GM12878 (cell line): Measurements from ENCODE around the gene PPT1. TPM values are rescaled to one million over a fixed set of nuclear protein-coding genes. Genes with fewer than 3 reads are reported as not detected.

Source experiments
- ASH2L ChIP-seq: fragments of 300-600, 200-600 bp; sonication (generic); IDR thresholded peaks from 2 replicates; pipeline ENCODE4 v1.6.1; 2017; ENCODE audit warnings: low read depth, mild to moderate bottlenecking, borderline replicate concordance
- BACH1 ChIP-seq: fragments of 450-650 bp; IDR thresholded peaks from 2 replicates; pipeline ENCODE4 v1.6.1; 2017; ENCODE audit warnings: mild to moderate bottlenecking, borderline replicate concordance
- BCL11A ChIP-seq: IDR thresholded peaks from 2 replicates; pipeline ENCODE4 v1.6.1; 2011; ENCODE audit warnings: low read depth, low read length
- BHLHE40 ChIP-seq, 2 experiments: fragments of 450-650 bp in 1 of 2; IDR thresholded peaks; 2 replicates each; pipeline ENCODE4 v1.6.1; 2011 to 2017; ENCODE audit warnings: low read depth in 2 of 2, borderline replicate concordance in 1 of 2, improper control_type of control experiment in 1 of 2, low read length in 1 of 2, mild to moderate bottlenecking in 1 of 2
- CHD2 ChIP-seq: IDR thresholded peaks from 2 replicates; pipeline ENCODE4 v1.6.1; 2011; ENCODE audit warnings: low read depth, low read length, improper control_type of control experiment, borderline replicate concordance
- CTCF ChIP-seq, 3 experiments: IDR thresholded peaks in 2 of 3; conservative IDR thresholded peaks in 1 of 3; 2 replicates each; pipeline ENCODE4 v1.5.1; 2011; ENCODE audit warnings: low read depth in 3 of 3, low read length in 3 of 3, mild to moderate bottlenecking in 3 of 3, control low read depth in 2 of 3, moderate library complexity in 2 of 3, inconsistent platforms in 1 of 3, mixed read lengths in 1 of 3; ENCODE audit not compliant: control insufficient read depth in 2 of 3, insufficient read depth in 1 of 3; ENCODE audit errors: extremely low read depth in 1 of 3
- FOS ChIP-seq: IDR thresholded peaks from 3 replicates; pipeline ENCODE4 v1.6.1; 2011; ENCODE audit warnings: borderline replicate concordance; ENCODE audit not compliant: insufficient read length; ENCODE audit errors: extremely low read depth
- HDAC2 ChIP-seq: fragments of 200-600 bp; sonication (generic); IDR thresholded peaks from 2 replicates; pipeline ENCODE4 v1.6.1; 2017
- HDAC6 ChIP-seq: fragments of 200-600 bp; sonication (generic); IDR thresholded peaks from one replicate; pipeline ENCODE4 v1.8.0; 2017; ENCODE audit warnings: antibody characterized with exemption; ENCODE audit not compliant: unreplicated experiment
- HDGF ChIP-seq: fragments of 450-650 bp; IDR thresholded peaks from 2 replicates; pipeline ENCODE4 v1.6.1; 2016; ENCODE audit warnings: antibody characterized with exemption
- IRF4 ChIP-seq: IDR thresholded peaks from 2 replicates; pipeline ENCODE4 v1.6.1; 2011; ENCODE audit warnings: low read depth, low read length
- KDM1A ChIP-seq: fragments of 200-600 bp; sonication (generic); IDR thresholded peaks from 2 replicates; pipeline ENCODE4 v1.6.1; 2016; ENCODE audit warnings: borderline replicate concordance
- NFIC ChIP-seq: IDR thresholded peaks from 2 replicates; pipeline ENCODE4 v1.6.1; 2012; ENCODE audit warnings: low read depth, mild to moderate bottlenecking, inconsistent platforms, low read length, moderate library complexity
- NR2C1 ChIP-seq: fragments of 450-650 bp; IDR thresholded peaks from 2 replicates; pipeline ENCODE4 v1.6.1; 2017; ENCODE audit warnings: antibody characterized with exemption, mild to moderate bottlenecking, moderate library complexity
- POU2F2 ChIP-seq: IDR thresholded peaks from 3 replicates; pipeline ENCODE4 v1.6.1; 2011; ENCODE audit warnings: low read depth, mild to moderate bottlenecking, low read length, borderline replicate concordance
- RELA ChIP-seq: fragments of 450-650 bp; IDR thresholded peaks from 2 replicates; pipeline ENCODE4 v1.8.0; 2014; ENCODE audit warnings: borderline replicate concordance; ENCODE audit not compliant: partially characterized antibody
- SIN3A ChIP-seq: IDR thresholded peaks from 2 replicates; pipeline ENCODE4 v1.6.1; 2012; ENCODE audit warnings: low read depth, low read length, improper control_type of control experiment
- SPI1 ChIP-seq: IDR thresholded peaks from 2 replicates; pipeline ENCODE4 v1.6.1; 2011; ENCODE audit warnings: low read depth, mild to moderate bottlenecking, low read length, moderate library complexity, borderline replicate concordance; ENCODE audit not compliant: insufficient read depth
- SUZ12 ChIP-seq: fragments of 200-600 bp; sonication (generic); IDR thresholded peaks from one replicate; pipeline ENCODE4 v1.6.1; 2018; ENCODE audit warnings: antibody characterized with exemption, mild to moderate bottlenecking; ENCODE audit not compliant: unreplicated experiment
- ZNF384 ChIP-seq: IDR thresholded peaks from 2 replicates; pipeline ENCODE4 v1.6.1; 2012; ENCODE audit warnings: low read depth, mild to moderate bottlenecking, low read length, improper control_type of control experiment, borderline replicate concordance
- polyA plus RNA-seq, 11 experiments: library from polyadenylated mRNA; depleted of rRNA in 4 of 11; unstranded in 6 of 11; stranded (reverse) in 5 of 11; fragments of >200 nt; fragmentation: Nextera tagmentation in 4 of 11; fragmentation: Illumina TruSeq in 1 of 11; extraction: Ambion mirVana in 4 of 11; extraction: Trizol in 1 of 11; gene quantifications; 1 replicate in 1 of 11; 2 replicates in 10 of 11; pipeline versions ENCODE4 v1.2.1 to v1.2.3, GENCODE V29; 2011 to 2016; ENCODE audit warnings: inconsistent platforms in 2 of 11, missing spikeins in 2 of 11, low read depth in 1 of 11
- total RNA-seq, 4 experiments: library from RNA; depleted of rRNA in 3 of 4; stranded (reverse); fragments of >200 nt in 3 of 4; fragmentation: Illumina TruSeq in 1 of 4; extraction: Trizol in 1 of 4; gene quantifications; 2 replicates each; pipeline versions ENCODE4 v1.2.1 to v1.2.3, GENCODE V29; 2013 to 2021
- TF ChIP-seq, protein P1 (sequence below): fragments of 450-650 bp; IDR thresholded peaks from 2 replicates; pipeline ENCODE4 v1.6.1; 2016; ENCODE audit warnings: mild to moderate bottlenecking
- TF ChIP-seq, protein P2 (sequence below): fragments of 450-650 bp; IDR thresholded peaks from 2 replicates; pipeline ENCODE4 v1.6.1; 2017; ENCODE audit warnings: mild to moderate bottlenecking, moderate library complexity

Gene PPT1
- total and polyA plus RNA-seq, 10 of the 15 experiments (the other 5 are each of a cell fraction or from before 2014, with no cell fraction given) = 50.4 to 147 (median 103) TPM

- TF ChIP-seq, protein P1, sequence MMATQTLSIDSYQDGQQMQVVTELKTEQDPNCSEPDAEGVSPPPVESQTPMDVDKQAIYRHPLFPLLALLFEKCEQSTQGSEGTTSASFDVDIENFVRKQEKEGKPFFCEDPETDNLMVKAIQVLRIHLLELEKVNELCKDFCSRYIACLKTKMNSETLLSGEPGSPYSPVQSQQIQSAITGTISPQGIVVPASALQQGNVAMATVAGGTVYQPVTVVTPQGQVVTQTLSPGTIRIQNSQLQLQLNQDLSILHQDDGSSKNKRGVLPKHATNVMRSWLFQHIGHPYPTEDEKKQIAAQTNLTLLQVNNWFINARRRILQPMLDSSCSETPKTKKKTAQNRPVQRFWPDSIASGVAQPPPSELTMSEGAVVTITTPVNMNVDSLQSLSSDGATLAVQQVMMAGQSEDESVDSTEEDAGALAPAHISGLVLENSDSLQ = peak; percentile 82
- TF ChIP-seq HDGF (peak; percentile 92; the same call in 1 of the 2 replicates), SIN3A (peak; percentile 44; the same call in 1 of the 2 replicates), SPI1 (no peak), FOS (no peak), HDAC2 (no peak), IRF4 (no peak), RELA (peak; percentile 87), NFIC (no peak), CTCF (IDR thresholded peaks at IDR 0.05 in 2 of 3, conservative IDR thresholded peaks at IDR 0.05 in 1 of 3; ENCODE audit: control insufficient read depth in 2 of 3, extremely low read depth in 1 of 3, insufficient read depth in 1 of 3, low read depth in 3 of 3, low read length in 3 of 3) (no peak), KDM1A (no peak), ASH2L (no peak), ZNF384 (peak; percentile 31; the same call in 1 of the 2 replicates), CHD2 (peak; percentile 30; the same call in 1 of the 2 replicates), NR2C1 (peak; percentile 43), BACH1 (no peak), SUZ12 (no peak), POU2F2 (peak; percentile 56; the same call in 1 of the 3 replicates), BCL11A (0 out of 2 replicates have a peak, but pooled peaks have one; percentile 19), BHLHE40 (IDR thresholded peaks at IDR 0.05; ENCODE audit: borderline replicate concordance in 1 of 2, low read depth in 2 of 2, low read length in 1 of 2) (peak in 1 of 2 experiments; percentile 73; a peak in 1 of 4 replicates), HDAC6 (peak; percentile 22)
- TF ChIP-seq, protein P2, sequence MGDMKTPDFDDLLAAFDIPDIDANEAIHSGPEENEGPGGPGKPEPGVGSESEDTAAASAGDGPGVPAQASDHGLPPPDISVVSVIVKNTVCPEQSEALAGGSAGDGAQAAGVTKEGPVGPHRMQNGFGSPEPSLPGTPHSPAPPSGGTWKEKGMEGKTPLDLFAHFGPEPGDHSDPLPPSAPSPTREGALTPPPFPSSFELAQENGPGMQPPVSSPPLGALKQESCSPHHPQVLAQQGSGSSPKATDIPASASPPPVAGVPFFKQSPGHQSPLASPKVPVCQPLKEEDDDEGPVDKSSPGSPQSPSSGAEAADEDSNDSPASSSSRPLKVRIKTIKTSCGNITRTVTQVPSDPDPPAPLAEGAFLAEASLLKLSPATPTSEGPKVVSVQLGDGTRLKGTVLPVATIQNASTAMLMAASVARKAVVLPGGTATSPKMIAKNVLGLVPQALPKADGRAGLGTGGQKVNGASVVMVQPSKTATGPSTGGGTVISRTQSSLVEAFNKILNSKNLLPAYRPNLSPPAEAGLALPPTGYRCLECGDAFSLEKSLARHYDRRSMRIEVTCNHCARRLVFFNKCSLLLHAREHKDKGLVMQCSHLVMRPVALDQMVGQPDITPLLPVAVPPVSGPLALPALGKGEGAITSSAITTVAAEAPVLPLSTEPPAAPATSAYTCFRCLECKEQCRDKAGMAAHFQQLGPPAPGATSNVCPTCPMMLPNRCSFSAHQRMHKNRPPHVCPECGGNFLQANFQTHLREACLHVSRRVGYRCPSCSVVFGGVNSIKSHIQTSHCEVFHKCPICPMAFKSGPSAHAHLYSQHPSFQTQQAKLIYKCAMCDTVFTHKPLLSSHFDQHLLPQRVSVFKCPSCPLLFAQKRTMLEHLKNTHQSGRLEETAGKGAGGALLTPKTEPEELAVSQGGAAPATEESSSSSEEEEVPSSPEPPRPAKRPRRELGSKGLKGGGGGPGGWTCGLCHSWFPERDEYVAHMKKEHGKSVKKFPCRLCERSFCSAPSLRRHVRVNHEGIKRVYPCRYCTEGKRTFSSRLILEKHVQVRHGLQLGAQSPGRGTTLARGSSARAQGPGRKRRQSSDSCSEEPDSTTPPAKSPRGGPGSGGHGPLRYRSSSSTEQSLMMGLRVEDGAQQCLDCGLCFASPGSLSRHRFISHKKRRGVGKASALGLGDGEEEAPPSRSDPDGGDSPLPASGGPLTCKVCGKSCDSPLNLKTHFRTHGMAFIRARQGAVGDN = peak; percentile 12; the same call in 1 of the 2 replicates
Observed at GRCh38 chr1:40040511-40041465, 56.3 kb downstream of the PPT1 start, which contains the start of gene CAP1 (continued).
